ENCODE data around the gene DDO.

DNA sequence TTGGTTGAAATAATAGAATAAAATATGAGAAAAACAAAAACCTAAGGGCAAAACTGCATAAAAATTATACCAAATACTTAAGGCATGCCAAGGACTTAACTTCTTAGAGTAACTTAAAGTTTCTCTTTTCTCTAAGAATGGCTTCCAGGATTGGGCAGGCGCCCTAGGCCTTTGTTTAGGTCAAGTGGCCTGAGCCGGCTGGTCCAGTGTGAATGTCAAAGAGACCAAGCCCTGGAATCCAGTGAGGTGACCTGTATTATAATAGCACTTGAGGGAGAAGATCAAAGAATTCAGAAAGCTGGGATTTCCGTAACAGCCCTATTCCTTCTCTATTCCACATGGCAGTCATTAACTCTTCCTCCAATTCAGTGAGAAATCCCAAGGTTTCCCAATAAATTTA lies 63.8 kb downstream of the DDO start:
- TF ChIP-seq, protein P1, sequence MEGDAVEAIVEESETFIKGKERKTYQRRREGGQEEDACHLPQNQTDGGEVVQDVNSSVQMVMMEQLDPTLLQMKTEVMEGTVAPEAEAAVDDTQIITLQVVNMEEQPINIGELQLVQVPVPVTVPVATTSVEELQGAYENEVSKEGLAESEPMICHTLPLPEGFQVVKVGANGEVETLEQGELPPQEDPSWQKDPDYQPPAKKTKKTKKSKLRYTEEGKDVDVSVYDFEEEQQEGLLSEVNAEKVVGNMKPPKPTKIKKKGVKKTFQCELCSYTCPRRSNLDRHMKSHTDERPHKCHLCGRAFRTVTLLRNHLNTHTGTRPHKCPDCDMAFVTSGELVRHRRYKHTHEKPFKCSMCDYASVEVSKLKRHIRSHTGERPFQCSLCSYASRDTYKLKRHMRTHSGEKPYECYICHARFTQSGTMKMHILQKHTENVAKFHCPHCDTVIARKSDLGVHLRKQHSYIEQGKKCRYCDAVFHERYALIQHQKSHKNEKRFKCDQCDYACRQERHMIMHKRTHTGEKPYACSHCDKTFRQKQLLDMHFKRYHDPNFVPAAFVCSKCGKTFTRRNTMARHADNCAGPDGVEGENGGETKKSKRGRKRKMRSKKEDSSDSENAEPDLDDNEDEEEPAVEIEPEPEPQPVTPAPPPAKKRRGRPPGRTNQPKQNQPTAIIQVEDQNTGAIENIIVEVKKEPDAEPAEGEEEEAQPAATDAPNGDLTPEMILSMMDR (conservative IDR thresholded peaks at IDR 0.05 in 1 of 2, IDR thresholded peaks at IDR 0.05 in 1 of 2; ENCODE audit: extremely low read depth in 1 of 2, insufficient read depth in 1 of 2, low read depth in 1 of 2, low read length in 2 of 2) = no peak
- TF ChIP-seq EZH2 (IDR thresholded peaks at IDR 0.05; ENCODE audit: borderline replicate concordance, low read length) = no peak

All from mammary epithelial cell (primary cell).